GM18873 (cell line): ENCODE results near the gene SYNCRIP.
A peak's percentile ranks its signal among the peaks of the same experiment; 100 is the strongest.
"Not testable (repeated sequence)": the region's sequence is repeated elsewhere in the genome, so short reads cannot be mapped to it uniquely, and the experiment has no call there.

Source experiments
- ATAC-seq: cut with Tn5 transposase; IDR thresholded peaks from one replicate; pipeline ENCODE4 v1.9.1; 2021; ENCODE audit warnings: mild to moderate bottlenecking, moderate library complexity, moderate number of reproducible peaks; ENCODE audit not compliant: unreplicated experiment, low FRiP score

SYNCRIP gene

GRCh38 chr6:85642774-85643536 is at the start of gene SYNCRIP:
TSS of gene SYNCRIP (minus strand) at chr6:85642886. CDS start at chr6:85641439, 1,447 bp downstream.
- peak; percentile 62 for ATAC-seq

GRCh38 chr6:85691478-85691877 is 48.8 kb upstream of the SYNCRIP start:
- no peak for ATAC-seq

GRCh38 chr6:85690071-85690470 is 47.4 kb upstream of the SYNCRIP start:
- no peak for ATAC-seq

GRCh38 chr6:85685713-85686112 is 43.0 kb upstream of the SYNCRIP start:
- peak; percentile 97 for ATAC-seq

GRCh38 chr6:85684809-85685171 is 42.1 kb upstream of the SYNCRIP start:
- no peak for ATAC-seq

- ATAC-seq: no peak
Observed at GRCh38 chr6:85684133-85684808, 41.6 kb upstream of the SYNCRIP start.

GRCh38 chr6:85681899-85682298 is 39.2 kb upstream of the SYNCRIP start:
- not testable (repeated sequence) for ATAC-seq

GRCh38 chr6:85680388-85680787 is 37.7 kb upstream of the SYNCRIP start:
- ATAC-seq: no peak

- ATAC-seq: no peak
Observed at GRCh38 chr6:85679445-85680123, 36.9 kb upstream of the SYNCRIP start.

- ATAC-seq: peak; percentile 67
Observed at GRCh38 chr6:85678602-85679444, 36.1 kb upstream of the SYNCRIP start.

GRCh38 chr6:85678026-85678601 is 35.4 kb upstream of the SYNCRIP start:
- no peak for ATAC-seq

- no peak for ATAC-seq
Observed at GRCh38 chr6:85677234-85677956, 34.7 kb upstream of the SYNCRIP start.

GRCh38 chr6:85676086-85676729 is 33.5 kb upstream of the SYNCRIP start:
- ATAC-seq: no peak

- ATAC-seq: no peak
Observed at GRCh38 chr6:85675030-85675819, 32.5 kb upstream of the SYNCRIP start.

- no peak for ATAC-seq
Observed at GRCh38 chr6:85674604-85675003, 31.9 kb upstream of the SYNCRIP start.

- ATAC-seq: no peak
Observed at GRCh38 chr6:85673198-85674139, 30.8 kb upstream of the SYNCRIP start.

- no peak for ATAC-seq
Observed at GRCh38 chr6:85672623-85673022, 29.9 kb upstream of the SYNCRIP start.
